Measurements from ENCODE around the gene KPNB1. TPM values are rescaled to one million over a fixed set of nuclear protein-coding genes. Genes with fewer than 3 reads are reported as not detected.
A peak's percentile ranks its signal among the peaks of the same experiment; 100 is the strongest.

Gene KPNB1
- total RNA-seq, 2 experiments from 2014 or later: 589 to 605 TPM

GRCh38 chr17:47607481-47607880 is 42.2 kb upstream of the KPNB1 start:
- peak overlapping the region; percentile 2 for H3K27ac Mint-ChIP-seq
- no peak overlapping the region for H3K4me3 Mint-ChIP-seq
- no peak for DNase-seq
- POLR2A ChIA-PET: no interaction called here
- no peaks in the 10 kb centered on the region for H3K27me3 Mint-ChIP-seq
- intact Hi-C loops (cut with micrococcal nuclease): no loop called here
- ATAC-seq: no peak
- H3K4me1 Mint-ChIP-seq (ENCODE audit: low read depth): peaks cover 5% of the 10 kb centered on the region
- CTCF ChIA-PET: interaction anchor here (0.7 to 5.6 kb wide), 2 partner anchors 8 to 14 kb away, joined by 3 to 40 read pairs; no protein-coding TSS in a partner anchor
- TF ChIP-seq CTCF (IDR thresholded peaks at IDR 0.05): no peak
- H3K36me3 Mint-ChIP-seq (ENCODE audit: low read depth): peaks cover 21% of the 10 kb centered on the region
- H3K9me3 Mint-ChIP-seq: no peaks in the 10 kb centered on the region

GRCh38 chr17:47611372-47612350 is 38.1 kb upstream of the KPNB1 start:
- ChIA-PET CTCF (no interaction called here), POLR2A (no interaction called here)
- Mint-ChIP-seq H3K36me3 (ENCODE audit: low read depth) (peaks cover 25% of the 10 kb centered on the region), H3K27ac (no peak overlapping the region), H3K9me3 (no peaks in the 10 kb centered on the region), H3K27me3 (no peaks in the 10 kb centered on the region), H3K4me3 (no peak overlapping the region), H3K4me1 (ENCODE audit: low read depth) (peaks cover 5% of the 10 kb centered on the region)
- no peak for TF ChIP-seq CTCF (IDR thresholded peaks at IDR 0.05)
- intact Hi-C loops (cut with micrococcal nuclease): no loop called here
- DNase-seq: no peak
- no peak for ATAC-seq

- CTCF ChIA-PET: interaction anchor here (0.6 to 3.7 kb wide), 38 partner anchors 9 to 457 kb away, joined by 3 to 40 read pairs (median 4); partner anchors contain the start of genes KPNB1 and MYL4
- DNase-seq (no peak), ATAC-seq (no peak)
- no peaks in the 10 kb centered on the region for H3K9me3 Mint-ChIP-seq
- peaks cover 15% of the 10 kb centered on the region for H3K4me1 Mint-ChIP-seq (ENCODE audit: low read depth)
- peaks cover 35% of the 10 kb centered on the region for H3K36me3 Mint-ChIP-seq (ENCODE audit: low read depth)
- H3K4me3 Mint-ChIP-seq: no peak overlapping the region
- no peaks in the 10 kb centered on the region for H3K27me3 Mint-ChIP-seq
- intact Hi-C loops (cut with micrococcal nuclease): no loop called here
- TF ChIP-seq CTCF (IDR thresholded peaks at IDR 0.05): peak; percentile 84
- POLR2A ChIA-PET: interaction anchor here (0.6 kb wide), 1 partner anchor 67 kb away, joined by 5 read pairs; no protein-coding TSS in a partner anchor
- H3K27ac Mint-ChIP-seq: peak overlapping the region; percentile 13
Measured at GRCh38 chr17:47615766-47616424, 33.8 kb upstream of the KPNB1 start.

- H3K27ac Mint-ChIP-seq: no peak overlapping the region
- ChIA-PET POLR2A (interaction anchor here (1.3 to 1.4 kb wide), 2 partner anchors 33 to 37 kb away, joined by 3 to 4 read pairs; no protein-coding TSS in a partner anchor), CTCF (interaction anchor here (1.0 to 1.9 kb wide), 9 partner anchors 9 to 303 kb away, joined by 3 to 8 read pairs (median 5); partner anchors contain the start of gene KPNB1)
- no peak for TF ChIP-seq CTCF (IDR thresholded peaks at IDR 0.05)
- no peak for ATAC-seq
- H3K27me3 Mint-ChIP-seq: no peaks in the 10 kb centered on the region
- H3K4me1 Mint-ChIP-seq (ENCODE audit: low read depth): peaks cover 23% of the 10 kb centered on the region
- intact Hi-C loops (cut with micrococcal nuclease): no loop called here
- peaks cover 42% of the 10 kb centered on the region for H3K36me3 Mint-ChIP-seq (ENCODE audit: low read depth)
- DNase-seq: no peak
- no peak overlapping the region for H3K4me3 Mint-ChIP-seq
- no peaks in the 10 kb centered on the region for H3K9me3 Mint-ChIP-seq
Measured at GRCh38 chr17:47618410-47618809, 31.3 kb upstream of the KPNB1 start.
